ENCODE measurements around the gene TOMM34. TPM values are rescaled to one million over a fixed set of nuclear protein-coding genes. Genes with fewer than 3 reads are reported as not detected.

TOMM34 gene
- total and polyA plus RNA-seq, 5 experiments from 2014 or later, result 9.3 to 27.2 (median 12.7) TPM

DNA sequence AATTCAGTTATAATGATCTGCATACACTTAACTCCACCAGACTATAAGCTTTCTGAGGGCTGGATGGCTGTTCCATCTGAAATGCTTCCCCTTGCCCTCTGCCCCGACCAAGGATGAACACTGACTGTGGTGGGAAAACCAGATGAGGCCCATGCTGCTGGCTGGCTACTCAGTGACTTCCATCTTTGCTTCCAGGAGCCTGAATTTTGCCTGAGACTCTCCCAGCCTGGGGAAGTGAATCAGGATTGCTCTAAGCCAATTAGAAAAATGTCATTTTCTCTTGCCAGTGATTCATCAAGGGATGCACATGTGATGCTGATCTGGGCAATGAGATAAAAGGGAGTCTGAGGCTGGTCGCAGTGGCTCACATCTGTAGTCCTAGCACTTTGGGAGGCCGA, 1.7 kb upstream of the TOMM34 start:
- Mint-ChIP-seq H3K9me3 (no peaks in the 10 kb centered on the region), H3K27me3 (no peaks in the 10 kb centered on the region), H3K4me1 (peaks cover 34 to 59% (median 58%) of the 10 kb centered on the region in 4 donors), H3K27ac (peak overlapping the region in 4 of 10 donors; percentile 40 to 72 (median 51)), H3K4me3 (peak overlapping the region in 4 of 10 donors; percentile 26 to 62 (median 36)), H3K36me3 (peaks cover 0 to 13% (median 0%) of the 10 kb centered on the region in 3 donors)
- ATAC-seq, result no peak
- DNase-seq, result no peak
- POLR2A ChIA-PET, result interaction anchor here (1.3 to 2.7 kb wide), 2 partner anchors 16 to 17 kb away, joined by 3 to 23 read pairs; no protein-coding TSS in a partner anchor

DNA sequence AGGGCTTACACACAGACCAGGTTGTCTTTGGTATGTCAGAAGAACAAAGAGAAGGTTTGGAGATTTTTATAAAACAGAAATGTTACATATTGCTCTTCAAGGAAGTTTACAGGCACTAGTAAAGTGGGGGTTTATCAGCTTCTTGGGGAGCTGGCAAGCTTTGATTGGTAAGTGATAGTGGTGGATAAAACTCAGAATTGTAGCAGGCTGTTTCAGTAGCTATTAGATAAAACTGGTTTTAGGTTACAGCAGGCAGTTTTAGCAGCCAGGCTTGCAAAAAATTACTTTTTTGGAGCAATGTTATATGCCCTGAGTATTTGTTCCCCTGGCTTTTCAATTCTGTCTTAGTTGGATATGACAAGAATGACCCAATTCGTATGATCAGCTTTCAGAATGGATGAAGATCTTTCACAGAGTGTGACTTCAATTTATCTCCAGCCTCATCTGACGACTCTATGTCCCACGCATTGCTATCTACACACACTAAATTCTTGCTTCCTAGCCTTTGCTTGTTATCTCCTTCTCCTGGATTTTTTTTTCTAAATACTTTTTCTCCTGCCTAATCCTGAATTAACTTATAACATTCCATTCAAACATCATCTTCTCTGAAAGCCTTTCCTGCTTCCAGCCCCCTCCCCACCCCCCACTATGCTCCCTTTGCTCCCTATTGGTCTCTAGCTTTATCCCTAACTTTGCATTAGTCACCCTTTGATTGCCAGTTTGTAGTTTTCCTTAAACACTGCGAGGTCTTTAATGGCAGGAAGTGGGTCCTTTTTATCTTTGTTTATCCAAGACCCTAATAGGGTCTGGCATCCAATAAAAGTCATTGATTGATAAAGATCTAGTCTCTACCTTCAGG, 1.0 kb upstream of the TOMM34 start:
- H3K4me1 Mint-ChIP-seq, result peaks cover 34 to 65% (median 62%) of the 10 kb centered on the region in 4 donors
- POLR2A ChIA-PET, result interaction anchor here (1.2 to 3.5 kb wide), 6 partner anchors 10 to 76 kb away, joined by 3 to 23 read pairs (median 11); partner anchors contain the start of gene YWHAB
- peaks cover 0 to 17% (median 0%) of the 10 kb centered on the region in 3 donors for H3K36me3 Mint-ChIP-seq
- no peaks in the 10 kb centered on the region for H3K27me3 Mint-ChIP-seq
- peak overlapping the region; percentile 61 to 98 (median 96) for H3K27ac Mint-ChIP-seq
- ATAC-seq (no peak), DNase-seq (no peak)
- no peaks in the 10 kb centered on the region for H3K9me3 Mint-ChIP-seq
- peak overlapping the region; percentile 26 to 100 (median 98) for H3K4me3 Mint-ChIP-seq

DNA sequence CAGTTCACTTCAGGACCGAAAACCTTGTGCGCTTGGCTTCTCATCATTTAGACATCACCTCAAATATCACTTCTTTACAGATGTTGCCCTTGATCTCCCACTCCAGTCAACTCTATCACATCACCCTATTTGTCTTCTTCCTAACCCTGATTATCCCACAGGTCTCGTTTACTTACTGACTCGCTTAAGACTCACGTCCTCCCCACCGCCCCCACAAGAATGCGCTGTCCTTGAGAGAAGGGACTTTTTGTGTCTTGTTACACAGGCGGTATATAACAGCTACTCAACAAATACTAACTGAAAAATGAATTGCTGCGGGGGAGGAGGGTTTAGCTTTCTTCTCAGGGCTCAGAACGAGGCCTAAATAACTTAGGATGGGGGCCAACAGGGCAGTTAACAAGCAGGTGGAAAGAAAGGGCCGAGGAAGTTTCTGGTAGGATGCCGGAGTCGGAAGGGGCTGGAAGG, 527 bp downstream of the TOMM34 start:
- peak in 9 of 10 donors; percentile 20 to 74 (median 51) for DNase-seq
- Mint-ChIP-seq H3K27me3 (no peaks in the 10 kb centered on the region), H3K4me1 (peaks cover 32 to 72% (median 56%) of the 10 kb centered on the region in 4 donors), H3K36me3 (peaks cover 0 to 32% (median 14%) of the 10 kb centered on the region in 3 donors), H3K9me3 (no peaks in the 10 kb centered on the region), H3K4me3 (peak overlapping the region; percentile 83 to 100 (median 98)), H3K27ac (peak overlapping the region; percentile 89 to 97 (median 94))
- ATAC-seq, result peak; percentile 60 to 74
- POLR2A ChIA-PET, result interaction anchor here (0.6 to 3.5 kb wide), 10 partner anchors 12 to 80 kb away, joined by 3 to 23 read pairs (median 4); partner anchors contain the start of genes PABPC1L and YWHAB

DNA sequence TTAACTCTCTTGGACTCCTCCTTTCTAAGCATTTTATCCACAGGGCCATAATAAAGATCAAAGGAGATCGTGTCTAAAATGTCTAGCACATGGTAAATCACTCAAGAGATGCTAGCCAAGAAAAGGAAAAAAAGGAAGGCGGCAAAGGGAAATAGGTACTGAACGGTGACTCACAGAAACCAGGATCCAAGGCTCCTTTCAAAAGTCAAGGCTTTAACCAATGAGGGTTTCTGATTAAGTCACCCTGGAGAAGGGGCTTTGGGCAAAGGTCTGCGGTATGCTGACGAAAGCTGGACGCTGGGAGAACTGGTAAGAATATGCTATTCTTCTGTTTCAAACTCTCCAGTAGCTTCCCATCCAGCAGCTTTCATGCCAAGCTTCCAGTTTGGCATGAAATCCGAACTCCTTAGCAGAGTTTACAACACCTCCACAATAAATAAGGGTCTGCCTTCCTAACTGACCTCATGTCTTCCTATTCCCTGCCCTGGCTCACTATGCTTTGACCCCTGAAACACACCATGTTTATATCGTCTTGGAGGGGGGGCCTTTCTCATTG, 1.0 kb downstream of the TOMM34 start:
- POLR2A ChIA-PET, result interaction anchor here (0.9 to 3.5 kb wide), 9 partner anchors 8 to 80 kb away, joined by 3 to 23 read pairs (median 5); partner anchors contain the start of genes STK4 and YWHAB
- no peak for DNase-seq
- peaks cover 32 to 73% (median 57%) of the 10 kb centered on the region in 4 donors for H3K4me1 Mint-ChIP-seq

DNA sequence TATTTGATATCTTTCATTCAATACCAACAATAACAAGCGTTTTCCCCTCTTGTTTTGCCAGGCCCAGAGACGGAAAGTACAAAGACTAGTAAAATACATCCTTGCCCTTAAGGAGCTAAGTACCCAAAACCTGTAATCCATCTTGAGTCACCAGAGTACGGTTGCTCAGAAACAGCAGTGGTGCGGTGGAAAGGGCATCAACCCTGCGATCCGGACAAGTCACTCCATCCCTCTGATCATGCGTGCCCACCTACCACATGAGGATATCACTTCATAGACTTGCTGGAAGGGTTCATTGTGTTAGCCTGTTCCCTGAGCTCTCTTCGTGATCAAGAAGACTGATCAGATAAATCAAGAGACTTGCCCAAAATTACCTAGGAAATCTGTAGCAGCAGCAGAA, 1.9 kb downstream of the TOMM34 start:
- Mint-ChIP-seq H3K27ac (peak overlapping the region in 6 of 10 donors; percentile 0 to 47 (median 26)), H3K36me3 (peaks cover under 1 to 46% (median 22%) of the 10 kb centered on the region in 3 donors), H3K9me3 (no peaks in the 10 kb centered on the region), H3K4me1 (peaks cover 38 to 75% (median 65%) of the 10 kb centered on the region in 4 donors), H3K27me3 (no peaks in the 10 kb centered on the region), H3K4me3 (peak overlapping the region in 9 of 10 donors; percentile 83 to 100 (median 99))
- no peak for ATAC-seq
- no peak for DNase-seq
- POLR2A ChIA-PET, result interaction anchor here (0.6 to 3.5 kb wide), 7 partner anchors 9 to 874 kb away, joined by 3 to 16 read pairs (median 3); partner anchors contain the start of genes STK4 and YWHAB

More for the DNA sequence above, 1.0 kb downstream of the TOMM34 start:
- ATAC-seq, result no peak
- no peaks in the 10 kb centered on the region for H3K9me3 Mint-ChIP-seq
- no peaks in the 10 kb centered on the region for H3K27me3 Mint-ChIP-seq
- H3K27ac Mint-ChIP-seq, result peak overlapping the region in 9 of 10 donors; percentile 89 to 97 (median 94)
- peak overlapping the region; percentile 83 to 100 (median 98) for H3K4me3 Mint-ChIP-seq
- H3K36me3 Mint-ChIP-seq, result peaks cover 0 to 37% (median 16%) of the 10 kb centered on the region in 3 donors

DNA sequence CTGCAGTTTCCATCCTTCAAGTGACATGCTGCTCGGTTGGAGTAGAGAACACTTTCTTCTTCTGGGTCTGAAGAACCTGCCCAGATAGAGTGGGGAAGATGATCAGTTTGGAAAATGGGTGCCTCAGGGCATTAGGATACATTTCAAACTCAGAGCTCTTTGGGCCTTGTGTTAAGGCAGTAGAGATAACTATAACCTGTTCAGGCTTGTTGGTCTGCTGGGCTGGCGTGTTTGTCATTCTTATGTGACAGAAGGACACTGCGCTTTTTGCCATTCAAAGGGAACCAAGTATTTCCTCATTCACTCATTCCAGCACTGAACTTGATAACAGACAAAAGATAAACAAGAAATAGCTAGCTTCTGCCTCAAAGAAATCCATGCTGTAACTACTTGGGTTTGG, 3.8 kb downstream of the TOMM34 start:
- no peak overlapping the region for H3K4me3 Mint-ChIP-seq
- DNase-seq (no peak), ATAC-seq (no peak)
- peaks cover 46 to 79% (median 68%) of the 10 kb centered on the region in 4 donors for H3K4me1 Mint-ChIP-seq
- no peaks in the 10 kb centered on the region for H3K9me3 Mint-ChIP-seq
- no peaks in the 10 kb centered on the region for H3K27me3 Mint-ChIP-seq
- POLR2A ChIA-PET, result interaction anchor here (0.9 kb wide), 1 partner anchor 22 kb away, joined by 7 read pairs; no protein-coding TSS in a partner anchor
- peak overlapping the region in 2 of 10 donors; percentile 39 to 65 for H3K27ac Mint-ChIP-seq
- peaks cover 8 to 65% (median 22%) of the 10 kb centered on the region in 3 donors for H3K36me3 Mint-ChIP-seq

DNA sequence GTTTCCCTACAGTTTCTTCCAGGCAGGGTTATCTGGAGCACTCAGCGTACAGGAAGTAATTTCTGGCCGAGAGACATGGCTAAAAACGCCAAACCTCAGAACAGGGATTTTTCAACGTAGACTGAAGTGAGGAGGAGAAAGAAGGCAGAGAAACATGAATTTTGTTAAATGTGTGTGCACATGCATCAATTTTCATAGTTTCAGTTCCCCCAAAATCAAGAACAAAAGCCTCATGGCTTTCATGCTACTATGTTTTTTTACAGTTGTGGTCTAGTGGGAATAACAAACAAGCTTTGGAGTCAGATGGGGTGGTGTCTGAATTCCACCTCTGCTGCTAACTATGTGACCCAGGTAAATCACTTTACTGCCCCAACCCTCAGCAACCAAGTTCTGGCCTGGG, 4.9 kb downstream of the TOMM34 start:
- Mint-ChIP-seq H3K36me3 (peaks cover 8 to 75% (median 27%) of the 10 kb centered on the region in 3 donors), H3K4me1 (peaks cover 41 to 67% (median 57%) of the 10 kb centered on the region in 4 donors), H3K27me3 (no peaks in the 10 kb centered on the region), H3K4me3 (peak overlapping the region in 1 of 10 donors; percentile 9), H3K9me3 (no peaks in the 10 kb centered on the region), H3K27ac (peak overlapping the region in 5 of 10 donors; percentile 20 to 65 (median 44))
- no peak for ATAC-seq
- POLR2A ChIA-PET, result no interaction called here
- no peak for DNase-seq

DNA sequence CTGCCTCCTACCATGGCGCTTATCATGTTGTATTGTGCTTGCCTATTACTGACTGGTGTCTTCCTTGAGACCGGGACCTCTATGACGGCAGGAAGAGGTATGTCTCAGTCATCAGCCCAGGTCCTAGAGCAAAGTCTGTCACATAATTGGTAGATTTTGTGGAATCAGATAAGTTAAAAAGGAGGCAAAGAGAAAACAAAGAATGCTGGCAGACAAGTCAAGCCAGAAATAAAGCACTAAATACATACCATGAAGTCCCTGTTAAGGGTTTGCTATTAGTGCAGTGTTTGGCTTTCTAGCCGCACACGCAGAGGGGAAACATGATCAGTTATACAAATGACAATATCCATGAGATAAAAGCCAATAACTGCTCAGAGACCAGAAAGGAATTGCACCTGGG, 6.0 kb downstream of the TOMM34 start:
- ATAC-seq, result no peak
- no peak overlapping the region for H3K4me3 Mint-ChIP-seq
- no peaks in the 10 kb centered on the region for H3K9me3 Mint-ChIP-seq
- H3K36me3 Mint-ChIP-seq, result peaks cover 8 to 85% (median 30%) of the 10 kb centered on the region in 3 donors
- no peaks in the 10 kb centered on the region for H3K27me3 Mint-ChIP-seq
- H3K27ac Mint-ChIP-seq, result peak overlapping the region in 5 of 10 donors; percentile 16 to 91 (median 66)
- DNase-seq, result no peak
- POLR2A ChIA-PET, result no interaction called here
- H3K4me1 Mint-ChIP-seq, result peaks cover 35 to 61% (median 50%) of the 10 kb centered on the region in 4 donors

DNA sequence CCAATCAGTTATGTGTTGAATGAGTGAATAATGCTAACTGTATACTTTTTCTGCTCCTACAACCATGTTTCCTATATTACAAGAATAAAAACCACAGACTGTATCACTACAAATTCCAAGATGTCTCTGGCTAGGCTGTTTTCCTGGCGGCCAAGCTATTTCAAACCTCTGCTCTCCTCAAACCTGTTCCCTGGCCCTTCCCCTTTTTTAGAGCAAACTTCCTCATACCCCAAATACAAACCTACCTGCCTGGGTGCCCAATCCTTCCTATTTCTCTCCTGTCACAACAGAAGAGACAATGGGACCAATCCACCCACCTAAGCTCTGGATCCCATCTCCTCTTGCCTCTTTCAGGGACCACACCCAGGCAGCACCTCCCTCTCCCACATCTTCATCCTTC, 7.5 kb downstream of the TOMM34 start:
- no peaks in the 10 kb centered on the region for H3K27me3 Mint-ChIP-seq
- no peak for ATAC-seq
- POLR2A ChIA-PET, result no interaction called here
- no peaks in the 10 kb centered on the region for H3K9me3 Mint-ChIP-seq
- no peak overlapping the region for H3K4me3 Mint-ChIP-seq
- peaks cover 24 to 46% (median 36%) of the 10 kb centered on the region in 4 donors for H3K4me1 Mint-ChIP-seq
- peak overlapping the region; percentile 36 to 91 (median 69) for H3K27ac Mint-ChIP-seq
- DNase-seq, result no peak
- H3K36me3 Mint-ChIP-seq, result peaks cover 8 to 93% (median 36%) of the 10 kb centered on the region in 3 donors

DNA sequence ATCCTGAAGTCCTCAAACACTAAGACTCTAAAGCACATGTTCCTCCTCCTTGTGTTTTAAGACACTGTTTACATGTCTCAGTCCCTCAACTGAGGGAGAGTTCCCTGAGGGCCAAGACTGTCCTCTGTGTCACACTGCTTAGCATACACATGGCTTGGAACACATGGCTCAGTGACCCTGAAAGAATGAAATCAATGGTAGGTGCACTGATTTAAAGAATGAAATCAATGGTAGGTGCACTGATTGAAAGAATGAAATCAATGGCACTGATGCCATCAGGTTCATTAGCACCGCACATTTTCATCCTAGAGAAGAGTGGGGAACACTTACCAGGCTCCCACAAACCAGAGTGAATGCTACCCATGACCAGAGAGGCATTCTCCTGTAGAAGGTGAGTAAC, 9.8 kb downstream of the TOMM34 start:
- H3K27ac Mint-ChIP-seq, result peak overlapping the region in 7 of 10 donors; percentile 7 to 68 (median 33)
- DNase-seq (no peak), ATAC-seq (no peak)
- H3K4me1 Mint-ChIP-seq, result peaks cover 18 to 24% (median 22%) of the 10 kb centered on the region in 4 donors
- no peaks in the 10 kb centered on the region for H3K9me3 Mint-ChIP-seq
- peaks cover 8 to 98% (median 33%) of the 10 kb centered on the region in 3 donors for H3K36me3 Mint-ChIP-seq
- POLR2A ChIA-PET, result no interaction called here
- H3K4me3 Mint-ChIP-seq, result no peak overlapping the region
- H3K27me3 Mint-ChIP-seq, result no peaks in the 10 kb centered on the region

DNA sequence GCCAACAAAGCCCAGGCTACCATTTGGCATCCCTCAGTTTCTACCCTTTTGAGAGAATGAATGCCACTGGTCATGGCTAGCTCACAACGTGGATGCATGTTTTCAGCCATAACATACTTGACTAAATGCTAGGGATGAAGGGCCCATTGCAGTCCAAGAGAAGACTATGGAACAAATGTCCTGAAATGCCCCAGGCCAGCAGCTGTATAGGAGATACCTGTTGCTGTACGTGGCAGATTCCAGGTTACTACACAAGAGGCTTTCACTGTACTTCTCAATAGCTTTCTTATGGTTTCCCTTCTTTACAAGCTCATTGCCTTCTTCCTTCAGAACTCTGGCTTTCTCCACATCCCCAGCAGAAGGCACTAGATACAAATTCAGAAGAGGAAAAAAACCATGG, 11.7 kb downstream of the TOMM34 start:
- Mint-ChIP-seq H3K36me3 (peaks cover 8 to 96% (median 18%) of the 10 kb centered on the region in 3 donors), H3K9me3 (no peaks in the 10 kb centered on the region), H3K4me1 (peaks cover 12 to 18% (median 13%) of the 10 kb centered on the region in 4 donors), H3K4me3 (no peak overlapping the region), H3K27me3 (no peaks in the 10 kb centered on the region), H3K27ac (peak overlapping the region in 5 of 10 donors; percentile 15 to 66 (median 55))
- DNase-seq (no peak), ATAC-seq (no peak)
- POLR2A ChIA-PET, result interaction anchor here (2.1 kb wide), 1 partner anchor 12 kb away, joined by 8 read pairs; the partner anchor contains the start of gene TOMM34

DNA sequence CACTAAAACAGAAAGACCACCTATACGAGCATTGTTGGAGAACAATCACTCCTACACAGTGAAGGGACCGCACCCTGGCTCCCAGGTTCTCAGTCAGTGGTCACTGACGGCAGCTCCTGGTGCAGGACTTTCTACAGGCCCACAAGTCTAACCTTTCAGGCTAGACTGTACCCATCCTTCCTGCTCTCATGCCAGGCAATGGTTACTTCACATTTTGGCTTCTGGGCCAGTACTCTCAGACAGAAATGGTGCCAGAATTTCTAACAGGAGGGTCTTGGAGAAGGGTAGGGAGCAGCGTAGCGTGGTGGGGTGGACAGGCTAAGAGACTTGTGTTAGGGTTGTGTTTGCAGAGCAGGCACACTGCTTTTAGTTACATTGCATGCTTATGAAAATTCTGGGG, 12.1 kb downstream of the TOMM34 start:
- Mint-ChIP-seq H3K36me3 (peaks cover 6 to 95% (median 19%) of the 10 kb centered on the region in 3 donors), H3K27ac (peak overlapping the region in 4 of 10 donors; percentile 7 to 66 (median 35)), H3K27me3 (no peaks in the 10 kb centered on the region), H3K4me3 (no peak overlapping the region), H3K4me1 (peaks cover 8 to 14% (median 9%) of the 10 kb centered on the region in 4 donors), H3K9me3 (no peaks in the 10 kb centered on the region)
- no peak for ATAC-seq
- POLR2A ChIA-PET, result interaction anchor here (2.1 kb wide), 1 partner anchor 12 kb away, joined by 8 read pairs; the partner anchor contains the start of gene TOMM34
- no peak for DNase-seq

Data from naive thymus-derived CD8-positive, alpha-beta T cell (primary cell).